Gastrocnemius medialis (tissue), 4 donors: ENCODE measurements around the gene LAMA4.

Experiments used
- POLR2A ChIP-seq, 2 donors: fragments of 450-650 bp; IDR thresholded peaks; one replicate each; pipeline ENCODE4 v1.6.1; 2017; ENCODE audit warnings: antibody characterized with exemption in 2 of 2, mild to moderate bottlenecking in 2 of 2, moderate library complexity in 2 of 2
- TF ChIP-seq, protein P1 (sequence below), 5 experiments: fragments of 450-650 bp in 3 of 5; fragments of 200-600 bp in 2 of 5; sonication (generic) in 2 of 5; IDR thresholded peaks in 4 of 5; conservative IDR thresholded peaks in 1 of 5; 1 replicate in 4 of 5; 2 replicates in 1 of 5; pipeline ENCODE4 v1.5.1; 2016 to 2019; ENCODE audit warnings: antibody characterized with exemption in 5 of 5, mild to moderate bottlenecking in 3 of 5, moderate library complexity in 3 of 5

DNA sequence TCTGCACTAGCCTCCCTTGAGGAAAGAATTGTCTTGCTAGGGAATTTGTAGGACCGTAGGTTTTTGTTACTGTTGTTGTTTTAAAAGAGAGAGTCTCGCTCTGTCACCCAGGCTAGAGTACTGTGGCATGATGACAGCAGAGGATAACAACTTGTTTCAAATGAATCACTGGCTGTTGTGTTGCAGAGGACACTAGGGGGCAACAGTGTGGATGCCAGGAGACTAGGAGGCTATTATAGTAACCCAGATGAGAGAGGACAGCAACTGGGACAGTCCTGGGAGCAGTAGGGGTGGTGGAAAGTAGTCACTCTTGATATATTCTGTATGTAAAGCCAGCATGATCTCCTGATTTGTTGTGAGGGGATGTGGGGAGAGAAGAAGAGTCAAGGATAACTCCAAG lies 41.8 kb upstream of the LAMA4 start:
- TF ChIP-seq, protein P1, sequence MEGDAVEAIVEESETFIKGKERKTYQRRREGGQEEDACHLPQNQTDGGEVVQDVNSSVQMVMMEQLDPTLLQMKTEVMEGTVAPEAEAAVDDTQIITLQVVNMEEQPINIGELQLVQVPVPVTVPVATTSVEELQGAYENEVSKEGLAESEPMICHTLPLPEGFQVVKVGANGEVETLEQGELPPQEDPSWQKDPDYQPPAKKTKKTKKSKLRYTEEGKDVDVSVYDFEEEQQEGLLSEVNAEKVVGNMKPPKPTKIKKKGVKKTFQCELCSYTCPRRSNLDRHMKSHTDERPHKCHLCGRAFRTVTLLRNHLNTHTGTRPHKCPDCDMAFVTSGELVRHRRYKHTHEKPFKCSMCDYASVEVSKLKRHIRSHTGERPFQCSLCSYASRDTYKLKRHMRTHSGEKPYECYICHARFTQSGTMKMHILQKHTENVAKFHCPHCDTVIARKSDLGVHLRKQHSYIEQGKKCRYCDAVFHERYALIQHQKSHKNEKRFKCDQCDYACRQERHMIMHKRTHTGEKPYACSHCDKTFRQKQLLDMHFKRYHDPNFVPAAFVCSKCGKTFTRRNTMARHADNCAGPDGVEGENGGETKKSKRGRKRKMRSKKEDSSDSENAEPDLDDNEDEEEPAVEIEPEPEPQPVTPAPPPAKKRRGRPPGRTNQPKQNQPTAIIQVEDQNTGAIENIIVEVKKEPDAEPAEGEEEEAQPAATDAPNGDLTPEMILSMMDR (IDR thresholded peaks at IDR 0.05 in 4 of 5, conservative IDR thresholded peaks at IDR 0.05 in 1 of 5) = no peak
- no peak for TF ChIP-seq POLR2A (IDR thresholded peaks at IDR 0.05)
